HepG2 (cell line): ENCODE measurements around the gene ZNF792. TPM values are rescaled to one million over a fixed set of nuclear protein-coding genes. Genes with fewer than 3 reads are reported as not detected.

Experiments
- EEA1 ChIP-seq: sonication (generic); formaldehyde crosslinking; IDR thresholded peaks from 2 replicates; pipeline ENCODE4 v1.5.1; 2020; ENCODE audit warnings: mild to moderate bottlenecking, missing genetic modification reagents, borderline replicate concordance
- GPN1 ChIP-seq: sonication (generic); formaldehyde crosslinking; IDR thresholded peaks from 2 replicates; pipeline ENCODE4 v1.5.1; 2020; ENCODE audit warnings: missing genetic modification reagents, borderline replicate concordance
- LCORL ChIP-seq, 2 experiments: fragments of 450-650 bp in 1 of 2; sonication (generic) in 1 of 2; formaldehyde crosslinking in 1 of 2; IDR thresholded peaks; 2 replicates each; pipeline versions ENCODE4 v1.5.0 to v1.6.1; 2017 to 2020; ENCODE audit warnings: antibody characterized with exemption in 1 of 2, missing genetic modification reagents in 1 of 2
- PRMT3 ChIP-seq: sonication (generic); formaldehyde crosslinking; IDR thresholded peaks from 2 replicates; pipeline ENCODE4 v1.8.1; 2022; ENCODE audit warnings: low read depth, mild to moderate bottlenecking, moderate library complexity, missing genetic modification reagents, borderline replicate concordance
- ZFAT ChIP-seq: sonication (generic); formaldehyde crosslinking; conservative IDR thresholded peaks from 2 replicates; pipeline ENCODE4 v1.8.1; 2023; ENCODE audit warnings: missing genetic modification reagents, inconsistent platforms
- ZMYM4 ChIP-seq: sonication (generic); formaldehyde crosslinking; IDR thresholded peaks from 2 replicates; pipeline ENCODE4 v1.8.1; 2023; ENCODE audit warnings: mild to moderate bottlenecking, missing genetic modification reagents
- ZNF143 ChIP-seq: sonication (generic); formaldehyde crosslinking; IDR thresholded peaks from 2 replicates; pipeline ENCODE4 v1.4.0; 2020; ENCODE audit warnings: missing genetic modification reagents
- ZNF326 ChIP-seq: sonication (generic); formaldehyde crosslinking; IDR thresholded peaks from 2 replicates; pipeline ENCODE4 v1.4.0; 2020; ENCODE audit warnings: missing genetic modification reagents, borderline replicate concordance
- ZNF335 ChIP-seq: sonication (generic); formaldehyde crosslinking; IDR thresholded peaks from 2 replicates; pipeline ENCODE4 v1.4.0; 2020; ENCODE audit warnings: missing genetic modification reagents
- polyA plus RNA-seq, 8 experiments: library from polyadenylated mRNA; depleted of rRNA in 3 of 8; stranded (reverse) in 7 of 8; unstranded in 1 of 8; fragments of >200 nt; fragmentation: Illumina TruSeq in 4 of 8; extraction: Trizol in 4 of 8; gene quantifications; 2 replicates each; pipeline versions ENCODE4 v1.2.1 to v1.2.3, GENCODE V29; 2011 to 2016; ENCODE audit warnings: low read depth in 4 of 8, missing spikeins in 1 of 8, mixed read lengths in 1 of 8; ENCODE audit not compliant: insufficient read depth in 1 of 8
- total RNA-seq, 5 experiments: library from RNA; depleted of rRNA; stranded (reverse); fragments of >200 nt; fragmentation: Illumina TruSeq; extraction: Trizol; gene quantifications; 2 replicates each; pipeline ENCODE4 v1.2.3, GENCODE V29; 2016; ENCODE audit warnings: low read depth in 1 of 5
- TF ChIP-seq, protein P1 (sequence below): sonication (generic); formaldehyde crosslinking; IDR thresholded peaks from 2 replicates; pipeline ENCODE4 v1.9.0; 2021; ENCODE audit warnings: missing genetic modification reagents, borderline replicate concordance
- TF ChIP-seq, protein P2 (sequence below): IDR thresholded peaks from 2 replicates; pipeline ENCODE4 v1.6.1; 2016
- TF ChIP-seq, protein P3 (sequence below): sonication (generic); formaldehyde crosslinking; IDR thresholded peaks from 2 replicates; pipeline ENCODE4 v1.4.0; 2020; ENCODE audit warnings: missing genetic modification reagents, mild to moderate bottlenecking, borderline replicate concordance
- TF ChIP-seq, protein P4 (sequence below), 2 experiments: fragments of 450-650 bp in 1 of 2; sonication (generic) in 1 of 2; formaldehyde crosslinking in 1 of 2; IDR thresholded peaks; 2 replicates each; pipeline versions ENCODE4 v1.6.1 to v1.8.0; 2016 to 2022; ENCODE audit warnings: antibody characterized with exemption in 1 of 2, mild to moderate bottlenecking in 1 of 2, missing genetic modification reagents in 1 of 2

Gene ZNF792
- total and polyA plus RNA-seq, 2 of the 13 experiments (the other 11 are each of a cell fraction or from before 2014, with no cell fraction given), result 5.5 to 11.5 TPM

DNA sequence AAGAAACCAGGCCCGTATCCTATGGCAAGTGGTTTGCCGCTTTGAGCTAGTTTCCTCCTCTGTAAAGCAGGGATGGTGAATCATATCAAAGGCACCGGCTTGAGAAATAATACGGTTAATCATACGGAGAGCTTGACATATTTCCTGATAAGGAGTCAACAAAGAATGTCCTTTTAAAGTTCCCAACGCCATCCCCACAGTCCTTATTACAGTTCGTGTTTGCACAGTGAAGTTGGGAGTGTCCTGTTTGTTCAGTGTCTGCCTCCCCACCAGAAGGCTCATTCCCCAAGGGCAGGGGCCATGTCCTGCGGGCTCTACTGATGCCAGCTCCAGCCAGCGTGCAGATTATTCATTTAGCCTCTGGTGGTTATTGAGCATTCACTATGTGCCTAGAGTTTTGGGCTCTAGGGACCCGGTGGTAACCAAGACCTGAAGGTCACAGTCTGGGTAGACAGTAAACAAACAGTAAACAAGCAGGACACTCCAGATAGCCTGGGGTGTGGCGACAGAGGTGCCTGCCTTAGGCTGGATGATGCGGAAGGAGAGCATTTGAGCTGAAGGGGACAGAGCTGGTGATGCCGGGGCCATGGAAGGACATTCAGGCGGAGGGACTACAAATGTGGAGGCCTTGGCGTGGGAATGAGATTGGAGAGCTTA lies 42.4 kb upstream of the ZNF792 start (continued):
- TF ChIP-seq, protein P1, sequence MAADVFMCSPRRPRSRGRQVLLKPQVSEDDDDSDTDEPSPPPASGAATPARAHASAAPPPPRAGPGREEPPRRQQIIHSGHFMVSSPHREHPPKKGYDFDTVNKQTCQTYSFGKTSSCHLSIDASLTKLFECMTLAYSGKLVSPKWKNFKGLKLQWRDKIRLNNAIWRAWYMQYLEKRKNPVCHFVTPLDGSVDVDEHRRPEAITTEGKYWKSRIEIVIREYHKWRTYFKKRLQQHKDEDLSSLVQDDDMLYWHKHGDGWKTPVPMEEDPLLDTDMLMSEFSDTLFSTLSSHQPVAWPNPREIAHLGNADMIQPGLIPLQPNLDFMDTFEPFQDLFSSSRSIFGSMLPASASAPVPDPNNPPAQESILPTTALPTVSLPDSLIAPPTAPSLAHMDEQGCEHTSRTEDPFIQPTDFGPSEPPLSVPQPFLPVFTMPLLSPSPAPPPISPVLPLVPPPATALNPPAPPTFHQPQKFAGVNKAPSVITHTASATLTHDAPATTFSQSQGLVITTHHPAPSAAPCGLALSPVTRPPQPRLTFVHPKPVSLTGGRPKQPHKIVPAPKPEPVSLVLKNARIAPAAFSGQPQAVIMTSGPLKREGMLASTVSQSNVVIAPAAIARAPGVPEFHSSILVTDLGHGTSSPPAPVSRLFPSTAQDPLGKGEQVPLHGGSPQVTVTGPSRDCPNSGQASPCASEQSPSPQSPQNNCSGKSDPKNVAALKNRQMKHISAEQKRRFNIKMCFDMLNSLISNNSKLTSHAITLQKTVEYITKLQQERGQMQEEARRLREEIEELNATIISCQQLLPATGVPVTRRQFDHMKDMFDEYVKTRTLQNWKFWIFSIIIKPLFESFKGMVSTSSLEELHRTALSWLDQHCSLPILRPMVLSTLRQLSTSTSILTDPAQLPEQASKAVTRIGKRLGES, result no peak
- TF ChIP-seq, protein P2, sequence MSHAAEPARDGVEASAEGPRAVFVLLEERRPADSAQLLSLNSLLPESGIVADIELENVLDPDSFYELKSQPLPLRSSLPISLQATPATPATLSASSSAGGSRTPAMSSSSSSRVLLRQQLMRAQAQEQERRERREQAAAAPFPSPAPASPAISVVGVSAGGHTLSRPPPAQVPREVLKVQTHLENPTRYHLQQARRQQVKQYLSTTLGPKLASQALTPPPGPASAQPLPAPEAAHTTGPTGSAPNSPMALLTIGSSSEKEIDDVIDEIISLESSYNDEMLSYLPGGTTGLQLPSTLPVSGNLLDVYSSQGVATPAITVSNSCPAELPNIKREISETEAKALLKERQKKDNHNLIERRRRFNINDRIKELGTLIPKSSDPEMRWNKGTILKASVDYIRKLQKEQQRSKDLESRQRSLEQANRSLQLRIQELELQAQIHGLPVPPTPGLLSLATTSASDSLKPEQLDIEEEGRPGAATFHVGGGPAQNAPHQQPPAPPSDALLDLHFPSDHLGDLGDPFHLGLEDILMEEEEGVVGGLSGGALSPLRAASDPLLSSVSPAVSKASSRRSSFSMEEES, result peak; percentile 83; the same call in 1 of the 2 replicates
- TF ChIP-seq LCORL (IDR thresholded peaks at IDR 0.05) (peak; percentile 36; the same call in 1 of the 2 replicates), LCORL (CRISPR knock-in tag; IDR thresholded peaks at IDR 0.05) (peak; percentile 89), ZNF335 (CRISPR knock-in tag) (no peak), PRMT3 (CRISPR knock-in tag) (no peak), ZNF143 (no peak), GPN1 (CRISPR knock-in tag) (no peak), ZNF326 (CRISPR knock-in tag) (no peak), ZFAT (no peak), EEA1 (CRISPR knock-in tag) (no peak), ZMYM4 (CRISPR knock-in tag) (peak; percentile 51)
- TF ChIP-seq, protein P3, sequence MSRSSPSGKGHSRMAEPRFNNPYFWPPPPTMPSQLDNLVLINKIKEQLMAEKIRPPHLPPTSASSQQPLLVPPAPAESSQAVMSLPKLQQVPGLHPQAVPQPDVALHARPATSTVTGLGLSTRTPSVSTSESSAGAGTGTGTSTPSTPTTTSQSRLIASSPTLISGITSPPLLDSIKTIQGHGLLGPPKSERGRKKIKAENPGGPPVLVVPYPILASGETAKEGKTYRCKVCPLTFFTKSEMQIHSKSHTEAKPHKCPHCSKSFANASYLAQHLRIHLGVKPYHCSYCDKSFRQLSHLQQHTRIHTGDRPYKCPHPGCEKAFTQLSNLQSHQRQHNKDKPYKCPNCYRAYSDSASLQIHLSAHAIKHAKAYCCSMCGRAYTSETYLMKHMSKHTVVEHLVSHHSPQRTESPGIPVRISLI (CRISPR knock-in tag), result peak; percentile 44; the same call in 1 of the 2 replicates
- TF ChIP-seq, protein P4, sequence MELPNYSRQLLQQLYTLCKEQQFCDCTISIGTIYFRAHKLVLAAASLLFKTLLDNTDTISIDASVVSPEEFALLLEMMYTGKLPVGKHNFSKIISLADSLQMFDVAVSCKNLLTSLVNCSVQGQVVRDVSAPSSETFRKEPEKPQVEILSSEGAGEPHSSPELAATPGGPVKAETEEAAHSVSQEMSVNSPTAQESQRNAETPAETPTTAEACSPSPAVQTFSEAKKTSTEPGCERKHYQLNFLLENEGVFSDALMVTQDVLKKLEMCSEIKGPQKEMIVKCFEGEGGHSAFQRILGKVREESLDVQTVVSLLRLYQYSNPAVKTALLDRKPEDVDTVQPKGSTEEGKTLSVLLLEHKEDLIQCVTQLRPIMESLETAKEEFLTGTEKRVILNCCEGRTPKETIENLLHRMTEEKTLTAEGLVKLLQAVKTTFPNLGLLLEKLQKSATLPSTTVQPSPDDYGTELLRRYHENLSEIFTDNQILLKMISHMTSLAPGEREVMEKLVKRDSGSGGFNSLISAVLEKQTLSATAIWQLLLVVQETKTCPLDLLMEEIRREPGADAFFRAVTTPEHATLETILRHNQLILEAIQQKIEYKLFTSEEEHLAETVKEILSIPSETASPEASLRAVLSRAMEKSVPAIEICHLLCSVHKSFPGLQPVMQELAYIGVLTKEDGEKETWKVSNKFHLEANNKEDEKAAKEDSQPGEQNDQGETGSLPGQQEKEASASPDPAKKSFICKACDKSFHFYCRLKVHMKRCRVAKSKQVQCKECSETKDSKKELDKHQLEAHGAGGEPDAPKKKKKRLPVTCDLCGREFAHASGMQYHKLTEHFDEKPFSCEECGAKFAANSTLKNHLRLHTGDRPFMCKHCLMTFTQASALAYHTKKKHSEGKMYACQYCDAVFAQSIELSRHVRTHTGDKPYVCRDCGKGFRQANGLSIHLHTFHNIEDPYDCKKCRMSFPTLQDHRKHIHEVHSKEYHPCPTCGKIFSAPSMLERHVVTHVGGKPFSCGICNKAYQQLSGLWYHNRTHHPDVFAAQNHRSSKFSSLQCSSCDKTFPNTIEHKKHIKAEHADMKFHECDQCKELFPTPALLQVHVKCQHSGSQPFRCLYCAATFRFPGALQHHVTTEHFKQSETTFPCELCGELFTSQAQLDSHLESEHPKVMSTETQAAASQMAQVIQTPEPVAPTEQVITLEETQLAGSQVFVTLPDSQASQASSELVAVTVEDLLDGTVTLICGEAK (IDR thresholded peaks at IDR 0.05), result no peak
- TF ChIP-seq, protein P4 (CRISPR knock-in tag; IDR thresholded peaks at IDR 0.05), result no peak
